Parathyroid adenoma (tissue), 2 donors: Measurements from ENCODE around the gene GLUL.

Experiments
- H2AFZ ChIP-seq: fragments of 300-600 bp; sonication (generic); one replicate; pipeline ENCODE4 v1.7.0; 2017; ENCODE audit warnings: antibody characterized with exemption, mild to moderate bottlenecking
- H3K27ac ChIP-seq: fragments of 300-600 bp; sonication (generic); one replicate; pipeline ENCODE4 v1.7.0; 2017
- H3K27me3 ChIP-seq: fragments of 300-600 bp; sonication (generic); one replicate; pipeline ENCODE4 v1.7.0; 2017; ENCODE audit warnings: low read length; ENCODE audit not compliant: control insufficient read depth, insufficient read depth
- H3K36me3 ChIP-seq: fragments of 300-600 bp; sonication (generic); one replicate; pipeline ENCODE4 v1.7.0; 2017; ENCODE audit warnings: low read length; ENCODE audit not compliant: control insufficient read depth, insufficient read depth
- H3K4me1 ChIP-seq: fragments of 300-600 bp; sonication (generic); one replicate; pipeline ENCODE4 v1.7.0; 2017; ENCODE audit warnings: control low read depth
- H3K4me2 ChIP-seq: fragments of 300-600 bp; sonication (generic); one replicate; pipeline ENCODE4 v1.7.0; 2017; ENCODE audit warnings: low read length
- H3K4me3 ChIP-seq: fragments of 300-600 bp; sonication (generic); one replicate; pipeline ENCODE4 v1.7.0; 2017; ENCODE audit warnings: low read depth, low read length
- H3K79me2 ChIP-seq: fragments of 300-600 bp; sonication (generic); one replicate; pipeline ENCODE4 v1.7.0; 2017; ENCODE audit warnings: control low read depth
- H3K9ac ChIP-seq: fragments of 300-600 bp; sonication (generic); one replicate; pipeline ENCODE4 v1.7.0; 2017; ENCODE audit warnings: mild to moderate bottlenecking
- H3K9me3 ChIP-seq: fragments of 300-600 bp; sonication (generic); one replicate; pipeline ENCODE4 v1.7.0; 2017; ENCODE audit warnings: low read length; ENCODE audit not compliant: control insufficient read depth
- CTCF ChIP-seq: fragments of 300-600 bp; sonication (generic); IDR thresholded peaks from one replicate; pipeline ENCODE4 v1.7.0; 2017; ENCODE audit warnings: antibody characterized with exemption, mild to moderate bottlenecking
- donor health status: primary hyperparathyroidism.

GLUL gene

GRCh38 chr1:182391028-182391361, 595 bp downstream of the GLUL start:
- Histone ChIP-seq H3K27me3 (no peaks in the 10 kb centered on the region), H3K36me3 (no peaks in the 10 kb centered on the region), H3K79me2 (no peaks in the 10 kb centered on the region), H3K9me3 (no peaks in the 10 kb centered on the region), H3K4me1 (no peaks in the 10 kb centered on the region), H3K27ac (peak overlapping the region; percentile 86), H3K4me3 (peak overlapping the region; percentile 78), H2AFZ (peak overlapping the region; percentile 95), H3K4me2 (peak overlapping the region; percentile 83), H3K9ac (no peak overlapping the region)
- TF ChIP-seq CTCF: no peak

- no peak overlapping the region for H2AFZ ChIP-seq
- no peaks in the 10 kb centered on the region for H3K9me3 ChIP-seq
- no peaks in the 10 kb centered on the region for H3K27me3 ChIP-seq
- no peaks in the 10 kb centered on the region for H3K36me3 ChIP-seq
- H3K4me2 ChIP-seq: peak overlapping the region; percentile 83
- H3K79me2 ChIP-seq: no peaks in the 10 kb centered on the region
- H3K4me1 ChIP-seq: no peaks in the 10 kb centered on the region
- H3K4me3 ChIP-seq: peak overlapping the region; percentile 8
- no peak overlapping the region for H3K27ac ChIP-seq
- no peak for TF ChIP-seq CTCF
- H3K9ac ChIP-seq: no peak overlapping the region
Observed at GRCh38 chr1:182389619-182390047, 2.0 kb downstream of the GLUL start.

GRCh38 chr1:182388392-182389134, 3.0 kb downstream of the GLUL start:
- H3K27me3 ChIP-seq: no peaks in the 10 kb centered on the region
- no peak for TF ChIP-seq CTCF
- no peak overlapping the region for H3K4me3 ChIP-seq
- H3K4me1 ChIP-seq: no peaks in the 10 kb centered on the region
- H3K27ac ChIP-seq: no peak overlapping the region
- H3K4me2 ChIP-seq: no peak overlapping the region
- no peaks in the 10 kb centered on the region for H3K79me2 ChIP-seq
- H3K36me3 ChIP-seq: no peaks in the 10 kb centered on the region
- no peaks in the 10 kb centered on the region for H3K9me3 ChIP-seq
- no peak overlapping the region for H3K9ac ChIP-seq
- H2AFZ ChIP-seq: no peak overlapping the region

- no peaks in the 10 kb centered on the region for H3K79me2 ChIP-seq
- no peak overlapping the region for H3K4me3 ChIP-seq
- H3K9ac ChIP-seq: no peak overlapping the region
- no peak for TF ChIP-seq CTCF
- H3K9me3 ChIP-seq: no peaks in the 10 kb centered on the region
- no peak overlapping the region for H2AFZ ChIP-seq
- H3K27ac ChIP-seq: no peak overlapping the region
- no peaks in the 10 kb centered on the region for H3K27me3 ChIP-seq
- H3K36me3 ChIP-seq: no peaks in the 10 kb centered on the region
- H3K4me1 ChIP-seq: no peaks in the 10 kb centered on the region
- H3K4me2 ChIP-seq: no peak overlapping the region
Observed at GRCh38 chr1:182387566-182387965, 4.0 kb downstream of the GLUL start.

GRCh38 chr1:182386980-182387379, 4.6 kb downstream of the GLUL start:
- H3K79me2 ChIP-seq: no peaks in the 10 kb centered on the region
- no peak overlapping the region for H3K4me3 ChIP-seq
- H3K9me3 ChIP-seq: no peaks in the 10 kb centered on the region
- no peak overlapping the region for H3K9ac ChIP-seq
- no peaks in the 10 kb centered on the region for H3K27me3 ChIP-seq
- TF ChIP-seq CTCF: no peak
- no peak overlapping the region for H3K27ac ChIP-seq
- no peaks in the 10 kb centered on the region for H3K4me1 ChIP-seq
- H3K4me2 ChIP-seq: no peak overlapping the region
- no peak overlapping the region for H2AFZ ChIP-seq
- H3K36me3 ChIP-seq: no peaks in the 10 kb centered on the region
